GM21515 (cell line): Measurements from ENCODE around the gene ABCC4.

Experiments
- ATAC-seq: cut with Tn5 transposase; IDR thresholded peaks from one replicate; pipeline ENCODE4 v1.9.1; 2021; ENCODE audit not compliant: unreplicated experiment

The ABCC4 gene, protein sequence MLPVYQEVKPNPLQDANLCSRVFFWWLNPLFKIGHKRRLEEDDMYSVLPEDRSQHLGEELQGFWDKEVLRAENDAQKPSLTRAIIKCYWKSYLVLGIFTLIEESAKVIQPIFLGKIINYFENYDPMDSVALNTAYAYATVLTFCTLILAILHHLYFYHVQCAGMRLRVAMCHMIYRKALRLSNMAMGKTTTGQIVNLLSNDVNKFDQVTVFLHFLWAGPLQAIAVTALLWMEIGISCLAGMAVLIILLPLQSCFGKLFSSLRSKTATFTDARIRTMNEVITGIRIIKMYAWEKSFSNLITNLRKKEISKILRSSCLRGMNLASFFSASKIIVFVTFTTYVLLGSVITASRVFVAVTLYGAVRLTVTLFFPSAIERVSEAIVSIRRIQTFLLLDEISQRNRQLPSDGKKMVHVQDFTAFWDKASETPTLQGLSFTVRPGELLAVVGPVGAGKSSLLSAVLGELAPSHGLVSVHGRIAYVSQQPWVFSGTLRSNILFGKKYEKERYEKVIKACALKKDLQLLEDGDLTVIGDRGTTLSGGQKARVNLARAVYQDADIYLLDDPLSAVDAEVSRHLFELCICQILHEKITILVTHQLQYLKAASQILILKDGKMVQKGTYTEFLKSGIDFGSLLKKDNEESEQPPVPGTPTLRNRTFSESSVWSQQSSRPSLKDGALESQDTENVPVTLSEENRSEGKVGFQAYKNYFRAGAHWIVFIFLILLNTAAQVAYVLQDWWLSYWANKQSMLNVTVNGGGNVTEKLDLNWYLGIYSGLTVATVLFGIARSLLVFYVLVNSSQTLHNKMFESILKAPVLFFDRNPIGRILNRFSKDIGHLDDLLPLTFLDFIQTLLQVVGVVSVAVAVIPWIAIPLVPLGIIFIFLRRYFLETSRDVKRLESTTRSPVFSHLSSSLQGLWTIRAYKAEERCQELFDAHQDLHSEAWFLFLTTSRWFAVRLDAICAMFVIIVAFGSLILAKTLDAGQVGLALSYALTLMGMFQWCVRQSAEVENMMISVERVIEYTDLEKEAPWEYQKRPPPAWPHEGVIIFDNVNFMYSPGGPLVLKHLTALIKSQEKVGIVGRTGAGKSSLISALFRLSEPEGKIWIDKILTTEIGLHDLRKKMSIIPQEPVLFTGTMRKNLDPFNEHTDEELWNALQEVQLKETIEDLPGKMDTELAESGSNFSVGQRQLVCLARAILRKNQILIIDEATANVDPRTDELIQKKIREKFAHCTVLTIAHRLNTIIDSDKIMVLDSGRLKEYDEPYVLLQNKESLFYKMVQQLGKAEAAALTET (N-terminal part only)

DNA sequence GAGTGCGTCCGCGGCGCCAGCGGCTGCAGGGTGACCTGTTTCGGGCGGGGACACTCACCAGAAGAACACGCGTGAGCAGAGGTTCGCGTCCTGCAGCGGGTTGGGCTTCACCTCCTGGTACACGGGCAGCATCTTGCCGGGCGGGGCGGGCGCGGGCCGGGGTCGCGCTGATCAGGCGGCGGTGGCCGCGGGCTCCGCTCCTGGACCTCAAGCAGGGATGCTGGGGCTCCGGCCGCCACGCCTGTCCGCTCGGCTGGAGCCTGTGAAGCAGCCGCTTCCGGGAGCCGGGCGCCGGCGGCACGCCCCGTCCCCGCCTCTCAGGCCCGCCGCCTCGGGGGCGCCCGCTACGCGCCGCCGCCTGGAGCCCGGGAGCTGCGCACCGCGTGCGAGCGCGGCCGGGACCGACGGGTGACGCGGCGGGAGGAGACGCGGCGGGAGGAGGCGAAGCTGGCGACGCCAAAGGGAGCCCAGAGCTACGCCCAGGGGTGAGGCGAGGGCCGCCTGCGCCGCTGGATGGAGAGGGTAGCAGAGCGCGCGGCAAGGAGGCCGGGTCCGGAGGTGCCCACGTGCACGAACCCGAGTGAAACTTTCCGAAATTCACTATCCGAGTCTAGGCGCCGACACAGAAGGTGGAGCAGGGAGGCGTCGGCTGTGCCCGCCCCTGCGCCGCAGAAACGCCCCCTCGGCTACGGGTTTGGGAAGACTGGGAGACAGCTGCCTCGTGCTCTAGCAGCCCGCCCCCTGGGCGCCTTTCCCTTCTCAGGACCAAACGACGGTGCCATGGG lies at the start of gene ABCC4:
TSS of gene ABCC4 (minus strand) at position 269 of the 785 bp plus-strand sequence. CDS start at position 132, 137 bp downstream.
- ATAC-seq: peak; percentile 83

DNA sequence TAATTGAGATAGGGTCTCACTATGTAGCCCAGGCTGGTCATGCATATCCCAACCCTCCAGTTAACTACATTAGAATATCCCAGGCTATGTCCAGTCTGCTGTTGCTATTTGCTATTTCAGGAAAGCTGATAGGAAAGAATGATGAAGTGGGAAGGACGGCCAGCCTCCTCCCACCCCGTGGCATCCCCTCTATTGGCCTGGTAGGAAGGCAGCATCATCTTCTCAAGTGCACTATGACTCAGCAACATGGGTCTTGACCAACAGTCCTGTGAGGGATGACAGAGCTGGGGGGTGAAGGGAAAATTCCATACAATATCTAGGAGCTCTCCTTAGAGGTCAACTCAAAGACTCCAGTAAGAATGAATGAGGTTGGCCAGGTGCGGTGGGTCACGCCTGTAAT lies 48.0 kb upstream of the ABCC4 start:
- no peak for ATAC-seq

DNA sequence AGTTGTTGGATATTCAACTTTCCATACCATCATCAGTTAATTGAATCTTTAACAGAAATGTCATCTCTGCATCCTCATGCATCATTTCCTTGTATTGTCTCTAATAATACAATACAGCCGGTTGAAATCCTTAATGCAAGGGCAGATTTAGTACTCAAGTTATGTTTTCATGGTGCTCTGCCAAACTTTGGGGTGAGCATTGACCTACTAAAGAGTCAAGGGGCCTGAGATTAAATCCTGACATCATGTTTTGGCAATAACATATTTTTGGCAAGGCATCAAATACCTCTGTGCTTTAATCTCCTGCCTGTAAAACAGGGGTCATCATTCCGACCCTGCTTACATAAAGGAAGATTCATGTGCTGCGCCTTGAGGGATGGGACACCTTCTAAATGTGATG lies 42.7 kb upstream of the ABCC4 start:
- ATAC-seq: no peak

DNA sequence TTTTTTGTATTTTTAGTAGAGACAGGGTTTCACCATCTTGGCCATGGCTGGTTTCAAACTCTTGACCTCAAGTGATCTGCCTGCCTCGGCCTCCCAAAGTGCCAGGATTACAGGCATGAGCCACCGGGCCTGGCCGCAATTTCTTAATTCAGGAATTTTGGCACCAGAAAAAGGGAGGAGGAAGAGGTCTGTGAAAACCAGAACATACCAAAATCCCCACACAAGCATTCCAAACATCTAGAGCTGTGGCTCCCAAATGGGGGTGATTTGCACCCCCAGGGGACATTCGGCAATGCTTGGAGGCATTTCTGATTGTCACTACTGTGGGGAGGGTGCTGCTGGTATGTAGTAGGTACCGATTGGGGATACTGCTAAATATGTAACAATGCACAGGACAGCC lies 40.2 kb upstream of the ABCC4 start:
- no peak for ATAC-seq

- ATAC-seq: no peak
Observed at GRCh38 chr13:95338905-95339304, 37.7 kb upstream of the ABCC4 start.

DNA sequence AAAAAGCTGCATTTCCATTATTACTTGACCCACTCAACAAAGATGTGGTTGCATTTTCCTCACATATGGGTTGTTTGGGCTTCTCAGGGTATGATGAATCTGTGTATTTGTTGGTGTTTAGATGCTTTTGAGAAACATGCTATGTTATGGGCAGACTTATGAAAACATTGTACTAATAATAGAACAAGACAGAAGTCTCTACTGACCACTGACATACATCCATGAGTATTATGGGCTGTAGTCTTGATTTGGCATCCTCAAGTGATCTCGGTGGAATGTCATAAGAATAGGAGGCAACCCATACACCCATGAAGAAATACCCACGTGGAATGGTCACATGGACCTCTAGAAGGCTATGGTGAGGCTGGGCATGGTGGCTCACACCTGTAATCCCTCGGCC lies 36.3 kb upstream of the ABCC4 start:
- no peak for ATAC-seq

GRCh38 chr13:95335667-95336066 lies 34.4 kb upstream of the ABCC4 start:
- ATAC-seq: no peak

- no peak for ATAC-seq
Observed at GRCh38 chr13:95328386-95328785, 27.1 kb upstream of the ABCC4 start.

- ATAC-seq: no peak
Observed at GRCh38 chr13:95327190-95327589, 25.9 kb upstream of the ABCC4 start.

GRCh38 chr13:95326695-95327094 lies 25.4 kb upstream of the ABCC4 start:
- ATAC-seq: no peak

DNA sequence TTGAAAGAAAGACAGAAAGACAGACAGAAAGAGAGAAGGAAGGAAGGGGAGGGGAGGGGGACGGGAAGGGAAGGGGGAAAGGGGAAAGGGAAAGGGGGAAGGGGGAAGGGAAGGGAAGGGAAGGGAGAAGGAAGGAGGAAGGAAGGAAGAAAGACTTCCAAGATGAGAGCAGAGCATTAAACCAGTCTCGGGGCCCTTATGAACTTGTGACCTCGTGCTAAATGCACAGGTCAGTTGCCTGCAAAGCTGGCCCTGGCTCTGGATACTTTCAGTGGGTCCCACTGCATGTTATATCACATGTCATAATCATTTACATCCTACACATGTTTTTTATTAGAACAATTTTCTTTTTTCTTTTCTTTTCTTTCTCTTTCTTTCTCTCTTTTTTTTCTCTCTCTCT lies 24.2 kb upstream of the ABCC4 start:
- ATAC-seq: no peak

DNA sequence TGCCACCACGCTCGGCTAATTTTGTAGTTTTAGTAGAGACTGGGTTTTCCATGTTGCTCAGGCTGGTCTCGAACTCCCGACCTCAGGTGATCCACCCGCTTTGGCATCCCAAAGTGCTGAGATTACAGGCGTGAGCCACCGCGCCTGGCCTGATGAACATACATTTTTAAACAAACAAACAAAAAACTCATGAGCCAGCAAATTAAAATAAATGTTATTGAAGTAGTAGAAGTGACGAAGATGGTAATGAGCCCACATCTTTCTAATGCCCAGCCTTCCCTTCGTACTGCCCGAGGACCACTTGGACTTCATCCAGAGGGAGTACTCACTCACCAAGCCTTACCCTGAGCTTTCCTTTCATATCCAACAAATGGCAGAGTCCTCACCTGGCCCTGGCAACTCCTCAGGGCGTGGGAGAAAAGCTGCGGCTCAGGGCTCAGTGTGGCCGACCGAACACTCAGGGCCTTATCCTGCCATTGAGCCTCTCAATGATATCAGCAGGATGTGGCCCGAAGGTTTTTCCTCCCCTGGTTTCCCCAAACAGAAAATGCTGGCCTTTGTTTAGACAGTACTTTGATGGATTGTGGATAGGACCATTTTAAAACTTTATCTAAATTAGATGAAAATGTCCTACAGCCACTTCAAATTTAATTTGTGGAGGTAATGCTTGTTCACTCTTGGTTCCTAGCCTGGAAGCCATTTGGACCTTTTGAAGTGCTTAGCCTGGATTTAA lies 22.8 kb upstream of the ABCC4 start:
- no peak for ATAC-seq

- ATAC-seq: no peak
Observed at GRCh38 chr13:95319551-95320274, 18.5 kb upstream of the ABCC4 start.

- ATAC-seq: no peak
Observed at GRCh38 chr13:95317039-95317989, 16.1 kb upstream of the ABCC4 start.

GRCh38 chr13:95315752-95316151 lies 14.5 kb upstream of the ABCC4 start:
- no peak for ATAC-seq

GRCh38 chr13:95307507-95307906 lies 6.3 kb upstream of the ABCC4 start:
- ATAC-seq: no peak

- no peak for ATAC-seq
Observed at GRCh38 chr13:95304453-95304852, 3.2 kb upstream of the ABCC4 start.

GRCh38 chr13:95301968-95302393 lies 730 bp upstream of the ABCC4 start:
- ATAC-seq: no peak
